ENCODE data around the gene ENTHD1. TPM values are rescaled to one million over a fixed set of nuclear protein-coding genes. Genes with fewer than 3 reads are reported as not detected.

ENTHD1 gene
- total and polyA plus RNA-seq, 10 of the 15 experiments (the other 5 are each of a cell fraction or from before 2014, with no cell fraction given), result 0.09 to 0.52 (median 0.21) TPM; not detected in 1

DNA sequence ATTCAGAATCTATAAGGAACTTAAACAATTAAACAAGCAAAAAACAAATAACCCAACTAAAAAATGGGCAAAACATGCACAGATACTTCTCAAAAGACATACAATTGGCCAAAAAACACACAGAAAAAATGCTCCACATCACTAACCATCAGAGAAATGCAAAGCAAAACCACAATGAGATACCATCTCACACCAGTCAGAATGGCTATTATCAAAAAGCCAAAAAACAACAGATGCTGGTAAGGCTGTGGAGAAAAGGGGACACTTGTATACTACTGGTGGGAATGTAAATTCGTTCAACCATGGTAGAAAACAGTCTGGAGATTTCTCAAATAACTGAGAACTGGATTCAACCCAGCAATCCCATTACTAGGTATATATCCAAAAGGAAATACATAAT is 24.8 kb downstream of the ENTHD1 start (continued):
- TF ChIP-seq, protein P1, sequence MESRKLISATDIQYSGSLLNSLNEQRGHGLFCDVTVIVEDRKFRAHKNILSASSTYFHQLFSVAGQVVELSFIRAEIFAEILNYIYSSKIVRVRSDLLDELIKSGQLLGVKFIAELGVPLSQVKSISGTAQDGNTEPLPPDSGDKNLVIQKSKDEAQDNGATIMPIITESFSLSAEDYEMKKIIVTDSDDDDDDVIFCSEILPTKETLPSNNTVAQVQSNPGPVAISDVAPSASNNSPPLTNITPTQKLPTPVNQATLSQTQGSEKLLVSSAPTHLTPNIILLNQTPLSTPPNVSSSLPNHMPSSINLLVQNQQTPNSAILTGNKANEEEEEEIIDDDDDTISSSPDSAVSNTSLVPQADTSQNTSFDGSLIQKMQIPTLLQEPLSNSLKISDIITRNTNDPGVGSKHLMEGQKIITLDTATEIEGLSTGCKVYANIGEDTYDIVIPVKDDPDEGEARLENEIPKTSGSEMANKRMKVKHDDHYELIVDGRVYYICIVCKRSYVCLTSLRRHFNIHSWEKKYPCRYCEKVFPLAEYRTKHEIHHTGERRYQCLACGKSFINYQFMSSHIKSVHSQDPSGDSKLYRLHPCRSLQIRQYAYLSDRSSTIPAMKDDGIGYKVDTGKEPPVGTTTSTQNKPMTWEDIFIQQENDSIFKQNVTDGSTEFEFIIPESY (IDR thresholded peaks at IDR 0.05), result no peak
- TF ChIP-seq IRF4 (IDR thresholded peaks at IDR 0.05; ENCODE audit: low read depth, low read length) (no peak), IKZF1 (conservative IDR thresholded peaks at IDR 0.05) (peak; percentile 18; the same call in 1 of the 2 replicates), ZZZ3 (IDR thresholded peaks at IDR 0.05; ENCODE audit: control insufficient read depth, insufficient read length, low read depth) (no peak), GATAD2B (conservative IDR thresholded peaks at IDR 0.05; ENCODE audit: low read depth) (no peak), BCL11A (IDR thresholded peaks at IDR 0.05; ENCODE audit: low read depth, low read length) (no peak), NFIC (IDR thresholded peaks at IDR 0.05; ENCODE audit: low read depth, low read length) (no peak), NRF1 (conservative IDR thresholded peaks at IDR 0.05; ENCODE audit: low read depth, low read length) (no peak)
- TF ChIP-seq, protein P2, sequence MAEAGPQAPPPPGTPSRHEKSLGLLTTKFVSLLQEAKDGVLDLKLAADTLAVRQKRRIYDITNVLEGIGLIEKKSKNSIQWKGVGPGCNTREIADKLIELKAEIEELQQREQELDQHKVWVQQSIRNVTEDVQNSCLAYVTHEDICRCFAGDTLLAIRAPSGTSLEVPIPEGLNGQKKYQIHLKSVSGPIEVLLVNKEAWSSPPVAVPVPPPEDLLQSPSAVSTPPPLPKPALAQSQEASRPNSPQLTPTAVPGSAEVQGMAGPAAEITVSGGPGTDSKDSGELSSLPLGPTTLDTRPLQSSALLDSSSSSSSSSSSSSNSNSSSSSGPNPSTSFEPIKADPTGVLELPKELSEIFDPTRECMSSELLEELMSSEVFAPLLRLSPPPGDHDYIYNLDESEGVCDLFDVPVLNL (IDR thresholded peaks at IDR 0.05; ENCODE audit: low read depth, low read length), result no peak
- TF ChIP-seq, protein P3, sequence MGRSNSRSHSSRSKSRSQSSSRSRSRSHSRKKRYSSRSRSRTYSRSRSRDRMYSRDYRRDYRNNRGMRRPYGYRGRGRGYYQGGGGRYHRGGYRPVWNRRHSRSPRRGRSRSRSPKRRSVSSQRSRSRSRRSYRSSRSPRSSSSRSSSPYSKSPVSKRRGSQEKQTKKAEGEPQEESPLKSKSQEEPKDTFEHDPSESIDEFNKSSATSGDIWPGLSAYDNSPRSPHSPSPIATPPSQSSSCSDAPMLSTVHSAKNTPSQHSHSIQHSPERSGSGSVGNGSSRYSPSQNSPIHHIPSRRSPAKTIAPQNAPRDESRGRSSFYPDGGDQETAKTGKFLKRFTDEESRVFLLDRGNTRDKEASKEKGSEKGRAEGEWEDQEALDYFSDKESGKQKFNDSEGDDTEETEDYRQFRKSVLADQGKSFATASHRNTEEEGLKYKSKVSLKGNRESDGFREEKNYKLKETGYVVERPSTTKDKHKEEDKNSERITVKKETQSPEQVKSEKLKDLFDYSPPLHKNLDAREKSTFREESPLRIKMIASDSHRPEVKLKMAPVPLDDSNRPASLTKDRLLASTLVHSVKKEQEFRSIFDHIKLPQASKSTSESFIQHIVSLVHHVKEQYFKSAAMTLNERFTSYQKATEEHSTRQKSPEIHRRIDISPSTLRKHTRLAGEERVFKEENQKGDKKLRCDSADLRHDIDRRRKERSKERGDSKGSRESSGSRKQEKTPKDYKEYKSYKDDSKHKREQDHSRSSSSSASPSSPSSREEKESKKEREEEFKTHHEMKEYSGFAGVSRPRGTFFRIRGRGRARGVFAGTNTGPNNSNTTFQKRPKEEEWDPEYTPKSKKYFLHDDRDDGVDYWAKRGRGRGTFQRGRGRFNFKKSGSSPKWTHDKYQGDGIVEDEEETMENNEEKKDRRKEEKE (IDR thresholded peaks at IDR 0.05), result no peak
- TF ChIP-seq, protein P4, sequence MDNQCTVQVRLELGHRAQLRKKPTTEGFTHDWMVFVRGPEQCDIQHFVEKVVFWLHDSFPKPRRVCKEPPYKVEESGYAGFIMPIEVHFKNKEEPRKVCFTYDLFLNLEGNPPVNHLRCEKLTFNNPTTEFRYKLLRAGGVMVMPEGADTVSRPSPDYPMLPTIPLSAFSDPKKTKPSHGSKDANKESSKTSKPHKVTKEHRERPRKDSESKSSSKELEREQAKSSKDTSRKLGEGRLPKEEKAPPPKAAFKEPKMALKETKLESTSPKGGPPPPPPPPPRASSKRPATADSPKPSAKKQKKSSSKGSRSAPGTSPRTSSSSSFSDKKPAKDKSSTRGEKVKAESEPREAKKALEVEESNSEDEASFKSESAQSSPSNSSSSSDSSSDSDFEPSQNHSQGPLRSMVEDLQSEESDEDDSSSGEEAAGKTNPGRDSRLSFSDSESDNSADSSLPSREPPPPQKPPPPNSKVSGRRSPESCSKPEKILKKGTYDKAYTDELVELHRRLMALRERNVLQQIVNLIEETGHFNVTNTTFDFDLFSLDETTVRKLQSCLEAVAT (IDR thresholded peaks at IDR 0.05), result 0 out of 2 replicates have a peak, but pooled peaks have one; percentile 23
- TF ChIP-seq, protein P5, sequence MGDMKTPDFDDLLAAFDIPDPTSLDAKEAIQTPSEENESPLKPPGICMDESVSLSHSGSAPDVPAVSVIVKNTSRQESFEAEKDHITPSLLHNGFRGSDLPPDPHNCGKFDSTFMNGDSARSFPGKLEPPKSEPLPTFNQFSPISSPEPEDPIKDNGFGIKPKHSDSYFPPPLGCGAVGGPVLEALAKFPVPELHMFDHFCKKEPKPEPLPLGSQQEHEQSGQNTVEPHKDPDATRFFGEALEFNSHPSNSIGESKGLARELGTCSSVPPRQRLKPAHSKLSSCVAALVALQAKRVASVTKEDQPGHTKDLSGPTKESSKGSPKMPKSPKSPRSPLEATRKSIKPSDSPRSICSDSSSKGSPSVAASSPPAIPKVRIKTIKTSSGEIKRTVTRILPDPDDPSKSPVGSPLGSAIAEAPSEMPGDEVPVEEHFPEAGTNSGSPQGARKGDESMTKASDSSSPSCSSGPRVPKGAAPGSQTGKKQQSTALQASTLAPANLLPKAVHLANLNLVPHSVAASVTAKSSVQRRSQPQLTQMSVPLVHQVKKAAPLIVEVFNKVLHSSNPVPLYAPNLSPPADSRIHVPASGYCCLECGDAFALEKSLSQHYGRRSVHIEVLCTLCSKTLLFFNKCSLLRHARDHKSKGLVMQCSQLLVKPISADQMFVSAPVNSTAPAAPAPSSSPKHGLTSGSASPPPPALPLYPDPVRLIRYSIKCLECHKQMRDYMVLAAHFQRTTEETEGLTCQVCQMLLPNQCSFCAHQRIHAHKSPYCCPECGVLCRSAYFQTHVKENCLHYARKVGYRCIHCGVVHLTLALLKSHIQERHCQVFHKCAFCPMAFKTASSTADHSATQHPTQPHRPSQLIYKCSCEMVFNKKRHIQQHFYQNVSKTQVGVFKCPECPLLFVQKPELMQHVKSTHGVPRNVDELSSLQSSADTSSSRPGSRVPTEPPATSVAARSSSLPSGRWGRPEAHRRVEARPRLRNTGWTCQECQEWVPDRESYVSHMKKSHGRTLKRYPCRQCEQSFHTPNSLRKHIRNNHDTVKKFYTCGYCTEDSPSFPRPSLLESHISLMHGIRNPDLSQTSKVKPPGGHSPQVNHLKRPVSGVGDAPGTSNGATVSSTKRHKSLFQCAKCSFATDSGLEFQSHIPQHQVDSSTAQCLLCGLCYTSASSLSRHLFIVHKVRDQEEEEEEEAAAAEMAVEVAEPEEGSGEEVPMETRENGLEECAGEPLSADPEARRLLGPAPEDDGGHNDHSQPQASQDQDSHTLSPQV (IDR thresholded peaks at IDR 0.05), result no peak
- TF ChIP-seq, protein P6, sequence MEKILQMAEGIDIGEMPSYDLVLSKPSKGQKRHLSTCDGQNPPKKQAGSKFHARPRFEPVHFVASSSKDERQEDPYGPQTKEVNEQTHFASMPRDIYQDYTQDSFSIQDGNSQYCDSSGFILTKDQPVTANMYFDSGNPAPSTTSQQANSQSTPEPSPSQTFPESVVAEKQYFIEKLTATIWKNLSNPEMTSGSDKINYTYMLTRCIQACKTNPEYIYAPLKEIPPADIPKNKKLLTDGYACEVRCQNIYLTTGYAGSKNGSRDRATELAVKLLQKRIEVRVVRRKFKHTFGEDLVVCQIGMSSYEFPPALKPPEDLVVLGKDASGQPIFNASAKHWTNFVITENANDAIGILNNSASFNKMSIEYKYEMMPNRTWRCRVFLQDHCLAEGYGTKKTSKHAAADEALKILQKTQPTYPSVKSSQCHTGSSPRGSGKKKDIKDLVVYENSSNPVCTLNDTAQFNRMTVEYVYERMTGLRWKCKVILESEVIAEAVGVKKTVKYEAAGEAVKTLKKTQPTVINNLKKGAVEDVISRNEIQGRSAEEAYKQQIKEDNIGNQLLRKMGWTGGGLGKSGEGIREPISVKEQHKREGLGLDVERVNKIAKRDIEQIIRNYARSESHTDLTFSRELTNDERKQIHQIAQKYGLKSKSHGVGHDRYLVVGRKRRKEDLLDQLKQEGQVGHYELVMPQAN (conservative IDR thresholded peaks at IDR 0.05), result no peak

Data from GM12878 (cell line).